Spleen (tissue), 7 donors: ENCODE measurements around the gene RBMS3.

ENCODE experiments used
- CTCF ChIP-seq, 11 experiments: fragments of 200-600 bp in 7 of 11; fragments of 450-650 bp in 4 of 11; sonication (generic) in 4 of 11; IDR thresholded peaks in 8 of 11; conservative IDR thresholded peaks in 3 of 11; 1 replicate in 7 of 11; 2 replicates in 4 of 11; pipeline versions ENCODE4 v1.4.0 to v1.8.0; 2016 to 2021; ENCODE audit warnings: antibody characterized with exemption in 11 of 11, inconsistent platforms in 4 of 11, mild to moderate bottlenecking in 1 of 11
- POLR2A ChIP-seq, 3 donors: fragments of 450-650 bp; IDR thresholded peaks; one replicate each; pipeline ENCODE4 v1.5.1; 2017; ENCODE audit warnings: antibody characterized with exemption in 3 of 3, mild to moderate bottlenecking in 1 of 3
- donor health status: DM: no; HTN: no; CAD: no; lungs with moderate emphysema.
- donor health status: DM: no; HTN: no; CAD: no.
- donor health status: DM: no; HTN: no; CAD: no.

DNA sequence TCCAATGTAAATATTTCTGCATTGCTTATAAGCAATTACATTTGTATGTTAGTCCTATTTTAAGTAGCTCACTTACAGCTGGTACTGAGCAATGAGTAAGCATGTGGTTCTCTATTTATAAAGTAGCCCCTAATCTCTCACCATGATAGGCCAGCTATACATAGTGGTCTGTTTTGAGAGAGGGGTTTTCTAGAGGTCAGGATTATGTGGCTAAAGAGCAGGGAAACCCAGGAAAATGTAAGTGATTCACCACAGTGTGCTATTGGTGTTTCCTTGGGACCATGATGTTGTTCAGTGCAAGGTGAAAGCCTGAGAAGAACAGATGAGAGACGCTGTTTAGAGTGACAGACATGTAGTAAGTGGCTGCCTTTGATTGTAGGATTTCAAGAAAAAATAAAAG, 26.4 kb downstream of the RBMS3 start:
- no peak for TF ChIP-seq CTCF (IDR thresholded peaks at IDR 0.05 in 8 of 11, conservative IDR thresholded peaks at IDR 0.05 in 3 of 11)
- TF ChIP-seq POLR2A (IDR thresholded peaks at IDR 0.05) = no peak
